H1 (cell line): Measurements from ENCODE around the gene CCDC182. TPM values are rescaled to one million over a fixed set of nuclear protein-coding genes. Genes with fewer than 3 reads are reported as not detected.

Source experiments
- CBX5 ChIP-seq: fragments of 300-800, 300-1000 bp; sonication (generic); IDR thresholded peaks from 2 replicates; pipeline ENCODE4 v1.7.1; 2016; ENCODE audit warnings: antibody characterized with exemption, low read length, low read depth
- CHD2 ChIP-seq: IDR thresholded peaks from 2 replicates; pipeline ENCODE4 v1.6.1; 2012; ENCODE audit warnings: low read length, improper control_type of control experiment
- CHD7 ChIP-seq: fragments of 300-600 bp; sonication (generic); IDR thresholded peaks from 2 replicates; pipeline ENCODE4 v1.7.1; 2012; ENCODE audit warnings: low read length, moderate library complexity, mild to moderate bottlenecking, inconsistent platforms; ENCODE audit not compliant: insufficient replicate concordance
- EP300 ChIP-seq, 2 experiments: IDR thresholded peaks; 1 replicate in 1 of 2; 2 replicates in 1 of 2; pipeline ENCODE4 v1.6.1; 2011 to 2012; ENCODE audit warnings: low read depth in 2 of 2, low read length in 2 of 2, mild to moderate bottlenecking in 2 of 2, borderline replicate concordance in 1 of 2, inconsistent platforms in 1 of 2, moderate library complexity in 1 of 2
- HDAC6 ChIP-seq: IDR thresholded peaks from one replicate; pipeline ENCODE4 v1.7.1; 2012; ENCODE audit warnings: low read depth, mild to moderate bottlenecking, inconsistent platforms, low read length, moderate library complexity
- JUND ChIP-seq: IDR thresholded peaks from 2 replicates; pipeline ENCODE4 v1.6.1; 2011; ENCODE audit warnings: mild to moderate bottlenecking, improper control_type of control experiment, low read length
- KDM1A ChIP-seq: fragments of 200-600, 300-600 bp; sonication (generic); IDR thresholded peaks from 2 replicates; pipeline ENCODE4 v1.7.1; 2016; ENCODE audit warnings: mild to moderate bottlenecking, low read length, borderline replicate concordance
- POU5F1 ChIP-seq: IDR thresholded peaks from 2 replicates; pipeline ENCODE4 v1.6.1; 2011; ENCODE audit warnings: low read depth, mild to moderate bottlenecking, low read length, moderate library complexity
- RFX5 ChIP-seq: IDR thresholded peaks from 2 replicates; pipeline ENCODE4 v1.6.1; 2011; ENCODE audit warnings: low read depth, low read length, improper control_type of control experiment, borderline replicate concordance
- SUZ12 ChIP-seq: fragments of 200-600 bp; sonication (generic); IDR thresholded peaks from 2 replicates; pipeline ENCODE4 v1.6.1; 2012; ENCODE audit warnings: mild to moderate bottlenecking, inconsistent platforms, low read length, moderate library complexity, mixed read lengths
- TAF7 ChIP-seq: optimal IDR thresholded peaks from 2 replicates; pipeline ENCODE3; 2011; ENCODE audit warnings: low read depth, mild to moderate bottlenecking, inconsistent platforms, low read length, moderate library complexity, borderline replicate concordance
- YY1 ChIP-seq: IDR thresholded peaks from 2 replicates; pipeline ENCODE4 v1.6.1; 2011; ENCODE audit warnings: low read depth, mild to moderate bottlenecking, low read length
- polyA plus RNA-seq, 7 experiments: library from polyadenylated mRNA; depleted of rRNA in 3 of 7; stranded (reverse) in 5 of 7; unstranded in 2 of 7; fragments of >200 nt in 5 of 7; fragments of 200-250 nt in 2 of 7; gene quantifications; 1 replicate in 5 of 7; 2 replicates in 1 of 7; 4 replicates in 1 of 7; pipeline versions ENCODE4 v1.2.1 to v1.2.3, GENCODE V29; 2011 to 2013; ENCODE audit warnings: missing spikeins in 2 of 7, mixed read lengths in 2 of 7
- total RNA-seq: library from RNA; stranded (reverse); fragmentation: NEBNext Ultra II Directional; extraction: Animal tissue kit (Norgen Biotek cat#: 25700); gene quantifications from 2 replicates; pipeline ENCODE4 v1.2.1, GENCODE V29; 2021

Gene CCDC182
- total and polyA plus RNA-seq, 2 of the 8 experiments (the other 6 are each of a cell fraction or from before 2014, with no cell fraction given), result not detected

DNA sequence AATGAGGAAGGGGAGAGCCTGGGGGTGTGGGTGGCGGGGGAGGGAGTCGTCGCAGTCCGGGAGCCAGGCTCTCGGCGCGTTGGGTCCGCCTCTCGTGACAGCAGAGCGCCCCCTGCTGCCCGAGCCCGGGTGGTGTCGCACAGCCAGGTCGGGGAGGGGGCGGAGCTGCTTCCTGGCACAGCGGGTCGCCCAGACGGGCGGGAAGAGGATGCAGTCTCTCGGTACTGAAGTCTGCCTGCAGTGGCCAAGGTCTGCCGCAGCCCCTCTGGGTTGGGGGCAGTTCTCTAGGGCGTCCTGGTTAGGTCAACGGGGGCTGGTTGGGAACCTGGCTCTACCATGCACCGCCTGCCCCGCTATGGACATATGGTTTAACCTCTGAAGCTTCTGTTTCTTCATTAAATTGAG lies 38.2 kb upstream of the CCDC182 start (continued):
- TF ChIP-seq CHD7, result no peak
- peak; percentile 38; the same call in 1 of the 2 replicates for TF ChIP-seq KDM1A
- TF ChIP-seq POU5F1, result no peak
- no peak for TF ChIP-seq SUZ12
- no peak for TF ChIP-seq HDAC6
- TF ChIP-seq CBX5, result no peak
- TF ChIP-seq TAF7, result no peak
- TF ChIP-seq RFX5, result no peak
- no peak for TF ChIP-seq JUND
- TF ChIP-seq YY1, result peak; percentile 64; the same call in 1 of the 2 replicates
- no peak for TF ChIP-seq CHD2
- peak; percentile 33 to 63; a peak in 2 of 3 replicates for TF ChIP-seq EP300 (IDR thresholded peaks at IDR 0.05; ENCODE audit: borderline replicate concordance in 1 of 2, low read depth in 2 of 2, low read length in 2 of 2)
